HepG2 (cell line): Measurements from ENCODE around the gene ROMO1. TPM values are rescaled to one million over a fixed set of nuclear protein-coding genes. Genes with fewer than 3 reads are reported as not detected.

Experiments used
- CCAR2 ChIP-seq: fragments of 200-400 bp; formaldehyde crosslinking; optimal IDR thresholded peaks from 2 replicates; pipeline ENCODE3; 2018; ENCODE audit warnings: low read depth, mild to moderate bottlenecking, low read length, moderate library complexity
- HDAC2 ChIP-seq: sonication (generic); formaldehyde crosslinking; IDR thresholded peaks from 2 replicates; pipeline ENCODE4 v1.4.0; 2020; ENCODE audit warnings: missing genetic modification reagents
- HHEX ChIP-seq: IDR thresholded peaks from 2 replicates; pipeline ENCODE4 v1.6.1; 2016; ENCODE audit warnings: control low read depth
- HNRNPUL1 ChIP-seq: fragments of 200-400 bp; formaldehyde crosslinking; IDR thresholded peaks from 2 replicates; pipeline ENCODE4 v1.6.1; 2017; ENCODE audit warnings: low read depth, mild to moderate bottlenecking, low read length, moderate library complexity
- HOXA9 ChIP-seq: sonication (generic); formaldehyde crosslinking; IDR thresholded peaks from 2 replicates; pipeline ENCODE4 v1.8.1; 2022; ENCODE audit warnings: missing genetic modification reagents, mild to moderate bottlenecking, moderate library complexity, borderline replicate concordance
- MIER2 ChIP-seq: IDR thresholded peaks from 2 replicates; pipeline ENCODE4 v1.6.1; 2016; ENCODE audit warnings: missing biosample characterization, missing genetic modification reagents
- MIER3 ChIP-seq: IDR thresholded peaks from 2 replicates; pipeline ENCODE4 v1.6.1; 2016; ENCODE audit warnings: missing compliant biosample characterization, borderline replicate concordance
- MIXL1 ChIP-seq: IDR thresholded peaks from 2 replicates; pipeline ENCODE4 v1.6.1; 2016
- MTA3 ChIP-seq: sonication (generic); formaldehyde crosslinking; IDR thresholded peaks from 2 replicates; pipeline ENCODE4 v1.4.0; 2020; ENCODE audit warnings: missing genetic modification reagents
- NFE2L1 ChIP-seq: sonication (generic); formaldehyde crosslinking; IDR thresholded peaks from 2 replicates; pipeline ENCODE4 v1.4.0; 2020; ENCODE audit warnings: missing genetic modification reagents, mild to moderate bottlenecking, borderline replicate concordance
- RELA ChIP-seq: sonication (generic); formaldehyde crosslinking; IDR thresholded peaks from 2 replicates; pipeline ENCODE4 v1.4.0; 2020; ENCODE audit warnings: missing genetic modification reagents
- SMARCC2 ChIP-seq: fragments of 450-650 bp; IDR thresholded peaks from 2 replicates; pipeline ENCODE4 v1.6.1; 2017; ENCODE audit warnings: antibody characterized with exemption, mild to moderate bottlenecking
- SNAPC2 ChIP-seq: sonication (generic); formaldehyde crosslinking; IDR thresholded peaks from 2 replicates; pipeline ENCODE4 v1.8.1; 2022; ENCODE audit warnings: mild to moderate bottlenecking, missing genetic modification reagents
- TBX2 ChIP-seq: sonication (generic); formaldehyde crosslinking; IDR thresholded peaks from 2 replicates; pipeline ENCODE4 v1.5.0; 2020; ENCODE audit warnings: missing genetic modification reagents, mild to moderate bottlenecking, borderline replicate concordance
- ZFP36L2 ChIP-seq: sonication (generic); formaldehyde crosslinking; IDR thresholded peaks from 2 replicates; pipeline ENCODE4 v1.4.0; 2020; ENCODE audit warnings: missing genetic modification reagents
- ZIK1 ChIP-seq: sonication (generic); formaldehyde crosslinking; IDR thresholded peaks from 2 replicates; pipeline ENCODE4 v1.5.0; 2020; ENCODE audit warnings: mild to moderate bottlenecking, low read depth, missing genetic modification reagents, borderline replicate concordance
- ZNF230 ChIP-seq: sonication (generic); formaldehyde crosslinking; IDR thresholded peaks from 2 replicates; pipeline ENCODE4 v1.4.0; 2020; ENCODE audit warnings: mild to moderate bottlenecking, missing genetic modification reagents
- ZNF30 ChIP-seq: sonication (generic); formaldehyde crosslinking; IDR thresholded peaks from 2 replicates; pipeline ENCODE4 v1.5.0; 2020; ENCODE audit warnings: mild to moderate bottlenecking, missing genetic modification reagents
- ZNF326 ChIP-seq: sonication (generic); formaldehyde crosslinking; IDR thresholded peaks from 2 replicates; pipeline ENCODE4 v1.4.0; 2020; ENCODE audit warnings: missing genetic modification reagents, borderline replicate concordance
- ZNF350 ChIP-seq: sonication (generic); formaldehyde crosslinking; IDR thresholded peaks from 2 replicates; pipeline ENCODE4 v1.4.0; 2020; ENCODE audit warnings: mild to moderate bottlenecking, low read depth, missing genetic modification reagents, borderline replicate concordance
- ZNF44 ChIP-seq: sonication (generic); formaldehyde crosslinking; IDR thresholded peaks from 2 replicates; pipeline ENCODE4 v1.5.1; 2020; ENCODE audit warnings: mild to moderate bottlenecking, missing genetic modification reagents
- ZNF605 ChIP-seq: sonication (generic); formaldehyde crosslinking; IDR thresholded peaks from 2 replicates; pipeline ENCODE4 v1.8.0; 2022; ENCODE audit warnings: mild to moderate bottlenecking, missing genetic modification reagents
- ZNF883 ChIP-seq: sonication (generic); formaldehyde crosslinking; IDR thresholded peaks from 2 replicates; pipeline ENCODE4 v1.5.1; 2020; ENCODE audit warnings: mild to moderate bottlenecking, missing genetic modification reagents; ENCODE audit errors: not compliant biosample characterization
- ZZZ3 ChIP-seq: sonication (generic); formaldehyde crosslinking; IDR thresholded peaks from 2 replicates; pipeline ENCODE4 v1.4.0; 2020; ENCODE audit warnings: missing genetic modification reagents, mild to moderate bottlenecking, borderline replicate concordance
- polyA plus RNA-seq, 8 experiments: library from polyadenylated mRNA; depleted of rRNA in 3 of 8; stranded (reverse) in 7 of 8; unstranded in 1 of 8; fragments of >200 nt; fragmentation: Illumina TruSeq in 4 of 8; extraction: Trizol in 4 of 8; gene quantifications; 2 replicates each; pipeline versions ENCODE4 v1.2.1 to v1.2.3, GENCODE V29; 2011 to 2016; ENCODE audit warnings: low read depth in 4 of 8, missing spikeins in 1 of 8, mixed read lengths in 1 of 8; ENCODE audit not compliant: insufficient read depth in 1 of 8
- total RNA-seq, 5 experiments: library from RNA; depleted of rRNA; stranded (reverse); fragments of >200 nt; fragmentation: Illumina TruSeq; extraction: Trizol; gene quantifications; 2 replicates each; pipeline ENCODE4 v1.2.3, GENCODE V29; 2016; ENCODE audit warnings: low read depth in 1 of 5
- TF ChIP-seq, protein P1 (sequence below): sonication (generic); formaldehyde crosslinking; IDR thresholded peaks from 2 replicates; pipeline ENCODE4 v1.9.0; 2021; ENCODE audit warnings: mild to moderate bottlenecking, missing genetic modification reagents
- TF ChIP-seq, protein P2 (sequence below): sonication (generic); formaldehyde crosslinking; IDR thresholded peaks from 2 replicates; pipeline ENCODE4 v1.4.0; 2020; ENCODE audit warnings: mild to moderate bottlenecking, missing genetic modification reagents

ROMO1 gene
- total and polyA plus RNA-seq, 2 of the 13 experiments (the other 11 are each of a cell fraction or from before 2014, with no cell fraction given), result 636 to 755 TPM

DNA sequence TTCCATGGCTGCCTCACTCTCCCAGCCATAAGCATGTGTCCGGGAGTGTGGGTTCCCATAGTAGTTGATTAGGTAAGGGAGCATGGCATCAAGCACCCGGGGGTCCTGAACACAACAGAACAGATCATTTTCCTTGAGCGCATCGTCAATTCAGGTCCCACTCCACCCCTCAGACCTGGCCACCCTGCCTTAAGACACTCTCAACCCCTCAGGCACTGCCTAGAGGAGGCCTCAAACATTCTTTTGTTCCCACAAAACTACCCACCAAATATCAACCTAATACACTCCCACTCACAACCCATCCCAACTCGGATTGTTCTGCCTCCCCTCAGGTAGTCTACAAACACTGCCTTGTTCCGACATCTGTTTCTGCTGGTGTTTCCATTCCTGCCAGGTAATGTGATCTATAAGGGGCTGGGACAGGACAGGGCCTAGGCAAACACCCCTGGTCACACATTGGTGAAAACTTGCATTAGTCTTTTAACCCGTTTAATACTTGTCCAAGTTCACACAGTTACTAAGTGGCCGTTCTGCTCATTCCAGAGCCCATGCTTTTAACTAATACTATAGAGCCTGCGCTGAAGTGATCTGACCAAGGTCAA is 1.4 kb upstream of the ROMO1 start (continued):
- TF ChIP-seq ZNF230 (CRISPR knock-in tag) (no peak), ZNF44 (CRISPR knock-in tag) (no peak), CCAR2 (no peak), ZZZ3 (CRISPR knock-in tag) (no peak), SMARCC2 (no peak), HOXA9 (CRISPR knock-in tag) (no peak), ZFP36L2 (CRISPR knock-in tag) (no peak), NFE2L1 (CRISPR knock-in tag) (no peak), HDAC2 (CRISPR knock-in tag) (peak; percentile 19), SNAPC2 (CRISPR knock-in tag) (no peak), ZNF883 (CRISPR knock-in tag) (peak; percentile 65), HNRNPUL1 (no peak), TBX2 (no peak; the same call in none of the 2 replicates), ZNF326 (CRISPR knock-in tag) (no peak), ZNF30 (no peak), HHEX (no peak), ZIK1 (CRISPR knock-in tag) (0 out of 2 replicates have a peak, but pooled peaks have one; percentile 39), ZNF350 (CRISPR knock-in tag) (no peak), MIXL1 (CRISPR knock-in tag) (no peak), MTA3 (no peak), MIER3 (CRISPR knock-in tag) (0 out of 2 replicates have a peak, but pooled peaks have one; percentile 24), MIER2 (no peak), ZNF605 (no peak; the same call in 1 of the 2 replicates), RELA (CRISPR knock-in tag) (no peak)
- TF ChIP-seq, protein P1, sequence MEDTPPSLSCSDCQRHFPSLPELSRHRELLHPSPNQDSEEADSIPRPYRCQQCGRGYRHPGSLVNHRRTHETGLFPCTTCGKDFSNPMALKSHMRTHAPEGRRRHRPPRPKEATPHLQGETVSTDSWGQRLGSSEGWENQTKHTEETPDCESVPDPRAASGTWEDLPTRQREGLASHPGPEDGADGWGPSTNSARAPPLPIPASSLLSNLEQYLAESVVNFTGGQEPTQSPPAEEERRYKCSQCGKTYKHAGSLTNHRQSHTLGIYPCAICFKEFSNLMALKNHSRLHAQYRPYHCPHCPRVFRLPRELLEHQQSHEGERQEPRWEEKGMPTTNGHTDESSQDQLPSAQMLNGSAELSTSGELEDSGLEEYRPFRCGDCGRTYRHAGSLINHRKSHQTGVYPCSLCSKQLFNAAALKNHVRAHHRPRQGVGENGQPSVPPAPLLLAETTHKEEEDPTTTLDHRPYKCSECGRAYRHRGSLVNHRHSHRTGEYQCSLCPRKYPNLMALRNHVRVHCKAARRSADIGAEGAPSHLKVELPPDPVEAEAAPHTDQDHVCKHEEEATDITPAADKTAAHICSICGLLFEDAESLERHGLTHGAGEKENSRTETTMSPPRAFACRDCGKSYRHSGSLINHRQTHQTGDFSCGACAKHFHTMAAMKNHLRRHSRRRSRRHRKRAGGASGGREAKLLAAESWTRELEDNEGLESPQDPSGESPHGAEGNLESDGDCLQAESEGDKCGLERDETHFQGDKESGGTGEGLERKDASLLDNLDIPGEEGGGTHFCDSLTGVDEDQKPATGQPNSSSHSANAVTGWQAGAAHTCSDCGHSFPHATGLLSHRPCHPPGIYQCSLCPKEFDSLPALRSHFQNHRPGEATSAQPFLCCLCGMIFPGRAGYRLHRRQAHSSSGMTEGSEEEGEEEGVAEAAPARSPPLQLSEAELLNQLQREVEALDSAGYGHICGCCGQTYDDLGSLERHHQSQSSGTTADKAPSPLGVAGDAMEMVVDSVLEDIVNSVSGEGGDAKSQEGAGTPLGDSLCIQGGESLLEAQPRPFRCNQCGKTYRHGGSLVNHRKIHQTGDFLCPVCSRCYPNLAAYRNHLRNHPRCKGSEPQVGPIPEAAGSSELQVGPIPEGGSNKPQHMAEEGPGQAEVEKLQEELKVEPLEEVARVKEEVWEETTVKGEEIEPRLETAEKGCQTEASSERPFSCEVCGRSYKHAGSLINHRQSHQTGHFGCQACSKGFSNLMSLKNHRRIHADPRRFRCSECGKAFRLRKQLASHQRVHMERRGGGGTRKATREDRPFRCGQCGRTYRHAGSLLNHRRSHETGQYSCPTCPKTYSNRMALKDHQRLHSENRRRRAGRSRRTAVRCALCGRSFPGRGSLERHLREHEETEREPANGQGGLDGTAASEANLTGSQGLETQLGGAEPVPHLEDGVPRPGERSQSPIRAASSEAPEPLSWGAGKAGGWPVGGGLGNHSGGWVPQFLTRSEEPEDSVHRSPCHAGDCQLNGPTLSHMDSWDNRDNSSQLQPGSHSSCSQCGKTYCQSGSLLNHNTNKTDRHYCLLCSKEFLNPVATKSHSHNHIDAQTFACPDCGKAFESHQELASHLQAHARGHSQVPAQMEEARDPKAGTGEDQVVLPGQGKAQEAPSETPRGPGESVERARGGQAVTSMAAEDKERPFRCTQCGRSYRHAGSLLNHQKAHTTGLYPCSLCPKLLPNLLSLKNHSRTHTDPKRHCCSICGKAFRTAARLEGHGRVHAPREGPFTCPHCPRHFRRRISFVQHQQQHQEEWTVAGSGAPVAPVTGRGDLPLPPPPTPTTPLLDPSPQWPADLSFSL (CRISPR knock-in tag), result no peak
- TF ChIP-seq, protein P2, sequence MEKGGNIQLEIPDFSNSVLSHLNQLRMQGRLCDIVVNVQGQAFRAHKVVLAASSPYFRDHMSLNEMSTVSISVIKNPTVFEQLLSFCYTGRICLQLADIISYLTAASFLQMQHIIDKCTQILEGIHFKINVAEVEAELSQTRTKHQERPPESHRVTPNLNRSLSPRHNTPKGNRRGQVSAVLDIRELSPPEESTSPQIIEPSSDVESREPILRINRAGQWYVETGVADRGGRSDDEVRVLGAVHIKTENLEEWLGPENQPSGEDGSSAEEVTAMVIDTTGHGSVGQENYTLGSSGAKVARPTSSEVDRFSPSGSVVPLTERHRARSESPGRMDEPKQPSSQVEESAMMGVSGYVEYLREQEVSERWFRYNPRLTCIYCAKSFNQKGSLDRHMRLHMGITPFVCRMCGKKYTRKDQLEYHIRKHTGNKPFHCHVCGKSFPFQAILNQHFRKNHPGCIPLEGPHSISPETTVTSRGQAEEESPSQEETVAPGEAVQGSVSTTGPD (CRISPR knock-in tag), result no peak
